HL-60/S4 (cell line): ENCODE data around the gene DCDC1.
"Not testable (repeated sequence)": the region's sequence is repeated elsewhere in the genome, so short reads cannot be mapped to it uniquely, and the experiment has no call there.

Experiments
- in situ Hi-C: fragments of 300-500 bp; cut with MboI; formaldehyde crosslinking; loops from 2 replicates; pipeline ENCODE4 v1.14.3; 2022; ENCODE audit warnings: low sequenced_read_pairs

The DCDC1 gene

GRCh38 chr11:31005202-31005601, 364.3 kb downstream of the DCDC1 start:
- in situ Hi-C loops = no loop called here

- in situ Hi-C loops = no loop called here
Measured at GRCh38 chr11:31001427-31001826, 368.1 kb downstream of the DCDC1 start.

DNA sequence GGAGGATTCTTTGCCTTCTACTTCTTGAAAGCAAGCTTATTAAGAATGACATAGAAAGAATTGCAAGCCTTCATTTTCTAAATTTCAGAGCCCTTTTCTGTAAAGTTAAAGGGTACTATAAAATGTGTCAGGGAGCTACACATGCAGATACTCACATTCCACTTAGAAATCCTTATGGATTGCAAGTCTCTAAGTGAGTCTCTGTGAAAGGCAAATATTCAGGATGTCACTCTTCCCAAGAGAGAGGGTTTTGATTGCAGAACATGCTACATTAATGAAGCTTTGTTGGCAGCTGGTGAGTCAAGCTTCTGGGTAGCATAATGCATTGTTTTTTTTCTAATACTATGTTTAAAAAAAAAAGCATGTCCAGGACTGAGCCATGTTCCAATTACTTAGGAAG, 369.2 kb downstream of the DCDC1 start:
- in situ Hi-C loops = no loop called here

DNA sequence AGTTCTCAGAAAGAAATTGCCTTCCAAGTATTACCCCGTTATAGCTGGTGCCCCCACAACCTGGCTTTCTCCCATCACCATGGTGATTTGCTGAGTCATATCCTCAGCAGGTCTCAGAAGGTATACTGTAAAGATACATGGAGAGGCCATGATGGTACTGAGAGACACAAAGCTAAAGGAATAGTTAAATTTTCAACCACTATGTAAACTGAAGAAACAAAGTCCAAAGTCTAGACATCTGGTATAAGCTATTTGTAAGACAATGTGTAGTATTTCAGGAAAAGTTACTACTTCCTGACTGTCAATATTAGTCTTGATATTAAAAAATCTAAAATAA, 377.1 kb downstream of the DCDC1 start:
- in situ Hi-C loops = no loop called here

GRCh38 chr11:30991802-30992512, 377.6 kb downstream of the DCDC1 start:
- in situ Hi-C loops = no loop called here

DNA sequence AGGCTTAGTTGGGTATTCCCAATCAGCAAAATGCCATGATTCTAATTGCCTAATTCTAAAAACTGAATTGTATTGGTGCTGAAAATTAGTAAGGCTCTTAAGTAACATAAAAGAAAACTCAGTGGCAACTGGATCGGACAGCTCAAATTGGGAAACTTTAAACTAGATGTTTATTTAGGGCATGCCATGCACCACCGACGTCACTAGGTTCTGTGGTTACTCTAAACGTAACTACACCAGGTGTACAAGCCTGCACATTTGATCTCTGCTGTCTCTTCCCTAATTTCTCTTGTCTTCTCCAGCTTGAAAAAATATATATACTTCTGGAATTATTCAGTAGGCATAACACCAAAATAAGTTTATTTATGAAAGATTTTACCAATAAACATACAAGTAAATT, 378.2 kb downstream of the DCDC1 start:
- in situ Hi-C loops = no loop called here

DNA sequence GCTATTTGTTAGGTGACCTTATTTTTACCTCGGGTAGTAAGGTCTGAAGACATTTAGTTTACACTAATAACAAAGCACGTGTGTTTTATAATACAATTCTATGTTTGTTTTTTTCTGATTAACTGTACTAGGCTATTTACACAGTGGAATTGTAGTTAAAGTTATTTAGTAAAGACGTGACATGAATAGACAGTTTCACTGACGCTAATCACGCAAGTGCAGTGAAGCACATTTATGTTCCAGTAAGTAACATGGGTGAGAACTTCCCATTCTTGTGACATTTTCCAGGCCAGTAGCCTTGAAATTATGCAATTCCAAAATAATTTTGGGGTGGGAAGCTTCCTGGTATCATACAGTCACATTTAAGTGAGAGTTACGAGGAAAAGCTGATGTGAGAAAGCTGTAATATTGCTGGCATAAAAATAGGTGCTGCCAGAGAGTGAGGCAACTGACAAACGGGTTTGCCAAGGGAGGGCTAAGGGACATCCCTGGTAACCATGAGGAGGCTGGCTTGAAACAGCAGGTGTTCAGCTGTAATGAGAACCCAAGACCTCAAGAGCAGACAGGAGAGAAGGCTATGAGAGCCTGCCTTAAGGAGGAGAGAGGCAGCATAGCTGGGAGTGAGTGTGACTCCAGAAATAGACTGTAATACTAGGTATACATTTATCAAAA, 378.8 kb downstream of the DCDC1 start:
- in situ Hi-C loops = no loop called here

- in situ Hi-C loops = no loop called here
Measured at GRCh38 chr11:30987819-30988218, 381.7 kb downstream of the DCDC1 start.

DNA sequence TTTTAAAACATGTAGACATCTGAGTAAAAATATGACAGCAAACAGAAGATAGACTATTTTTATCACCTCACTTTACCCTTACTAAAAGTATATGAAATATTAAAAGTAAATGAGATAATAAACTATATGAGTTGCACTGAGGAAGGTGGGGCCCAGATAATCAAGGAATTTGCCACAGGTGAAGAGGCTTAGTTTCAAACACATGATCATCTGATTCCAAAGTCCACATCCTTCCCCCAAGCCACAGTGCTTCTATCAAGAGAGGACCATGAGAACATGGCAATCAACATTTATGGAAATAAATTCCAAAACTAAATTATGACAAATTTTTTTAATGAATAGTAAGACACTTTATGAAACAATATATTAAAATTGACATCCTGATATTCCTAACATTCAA, 384.0 kb downstream of the DCDC1 start:
- in situ Hi-C loops = no loop called here

DNA sequence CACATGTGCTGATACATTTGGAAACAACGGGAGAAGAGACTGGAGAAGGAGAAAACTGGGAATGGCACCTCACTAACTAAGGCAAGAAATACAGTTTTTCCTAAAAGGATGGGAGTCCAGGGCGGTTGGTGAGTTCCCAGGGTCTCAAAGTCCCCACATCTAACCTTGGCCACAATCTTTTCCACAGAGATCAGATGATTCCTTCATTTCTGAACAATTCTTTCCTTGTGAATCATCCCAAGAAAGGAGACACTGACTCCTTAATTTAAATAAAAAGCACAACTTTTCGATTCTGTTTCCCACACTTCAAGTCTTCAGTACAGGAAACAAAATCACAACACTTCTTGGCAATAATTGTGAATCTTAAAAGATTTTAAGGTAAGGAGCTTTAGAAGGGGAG, 384.7 kb downstream of the DCDC1 start:
- in situ Hi-C loops = no loop called here

DNA sequence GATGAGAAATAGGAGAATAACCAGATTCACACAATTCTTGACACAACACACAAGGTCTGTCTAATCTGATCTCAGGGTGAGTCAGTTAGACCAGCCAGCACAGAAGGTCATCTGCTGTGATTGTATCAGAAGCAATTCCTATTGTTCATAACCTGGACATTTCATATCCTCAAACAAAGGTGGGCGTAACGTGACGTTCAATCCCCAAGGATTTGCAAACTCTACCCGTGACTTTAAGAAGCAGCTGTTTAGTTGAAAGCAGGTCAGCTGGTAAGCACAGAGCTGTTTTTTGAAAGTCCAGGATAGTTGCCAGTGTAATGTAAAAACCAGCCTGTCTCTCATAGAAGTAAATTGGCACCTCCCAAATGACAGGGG, 385.1 kb downstream of the DCDC1 start:
- in situ Hi-C loops = no loop called here

GRCh38 chr11:30983776-30984441, 385.6 kb downstream of the DCDC1 start:
- in situ Hi-C loops = no loop called here

GRCh38 chr11:30983143-30983542, 386.4 kb downstream of the DCDC1 start:
- in situ Hi-C loops = no loop called here

- in situ Hi-C loops = no loop called here
Measured at GRCh38 chr11:30967579-30967978, 402.0 kb downstream of the DCDC1 start.

DNA sequence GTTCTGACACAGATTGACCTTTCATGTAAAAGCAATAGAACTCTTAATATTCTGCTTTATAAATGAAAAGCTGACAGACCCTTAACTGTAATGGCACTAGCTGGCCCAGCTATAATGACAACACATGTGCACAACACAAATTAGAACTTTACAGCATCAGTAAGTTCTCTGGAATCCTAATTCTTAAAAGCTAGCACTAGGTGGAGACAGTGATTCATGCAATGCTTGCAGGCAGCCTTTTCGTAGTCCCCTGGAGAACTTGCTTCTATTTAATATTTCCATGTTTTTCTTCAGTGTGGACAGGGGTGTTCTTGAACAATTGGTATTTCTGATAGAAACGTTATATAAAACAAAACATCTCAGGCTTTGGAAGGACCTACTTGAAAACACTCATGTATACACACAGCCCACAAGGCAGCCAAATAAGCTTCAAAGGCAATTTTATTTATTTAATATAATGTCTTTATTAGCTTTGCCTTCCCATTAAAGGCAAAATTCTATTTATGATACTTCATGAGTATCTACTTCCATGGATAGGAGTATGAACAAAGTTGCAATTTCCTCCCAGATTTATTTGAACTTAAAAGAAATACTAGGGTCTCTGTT, 409.0 kb downstream of the DCDC1 start:
- in situ Hi-C loops = no loop called here

DNA sequence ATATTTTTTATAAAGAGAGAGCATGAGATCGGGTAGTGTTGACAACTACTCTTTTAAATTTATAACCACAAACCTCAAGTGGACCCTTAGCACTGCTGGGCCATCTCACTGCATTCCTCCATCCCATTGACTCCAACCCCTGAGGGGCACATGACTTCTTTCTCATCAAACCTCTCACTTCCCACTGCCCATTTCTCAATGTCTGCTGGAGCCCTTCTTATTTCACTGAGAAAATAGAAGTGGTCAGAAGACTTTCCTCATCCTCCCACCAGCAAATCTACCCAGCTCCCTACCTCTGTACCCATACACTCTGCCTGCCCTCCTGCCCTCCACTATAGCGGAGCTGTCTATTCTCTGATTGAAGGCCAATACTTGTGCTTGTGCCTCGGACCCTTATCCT, 412.8 kb downstream of the DCDC1 start:
- in situ Hi-C loops = no loop called here

DNA sequence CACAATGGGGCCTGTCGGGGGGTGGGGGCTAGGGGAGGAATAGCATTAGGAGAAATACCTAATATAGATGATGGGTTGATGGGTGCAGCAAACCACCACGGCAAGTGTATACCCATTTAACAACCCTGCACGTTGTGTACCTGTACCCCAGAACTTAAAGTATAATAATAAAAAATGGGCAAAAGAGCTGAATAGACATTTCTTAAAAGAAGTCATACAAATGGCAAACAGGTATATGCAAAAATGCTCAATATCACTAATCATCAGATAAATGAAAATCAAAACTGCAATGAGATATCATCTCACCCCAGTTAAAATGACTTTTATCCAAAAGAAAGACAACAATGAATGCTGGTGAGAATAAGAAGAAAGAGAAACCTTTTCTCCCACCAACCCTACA, 419.7 kb downstream of the DCDC1 start:
- in situ Hi-C loops = no loop called here

- in situ Hi-C loops = not testable (repeated sequence)
Measured at GRCh38 chr11:30947715-30948114, 421.8 kb downstream of the DCDC1 start.

GRCh38 chr11:30938810-30939209, 430.7 kb downstream of the DCDC1 start:
- in situ Hi-C loops = no loop called here

GRCh38 chr11:30938171-30938570, 431.4 kb downstream of the DCDC1 start:
- in situ Hi-C loops = no loop called here

- in situ Hi-C loops = no loop called here
Measured at GRCh38 chr11:30936491-30936890, 433.0 kb downstream of the DCDC1 start.

GRCh38 chr11:30935861-30936260, 433.7 kb downstream of the DCDC1 start:
- in situ Hi-C loops = no loop called here
